Kidney (tissue), 14 donors: ENCODE data around the gene GAB2. TPM values are rescaled to one million over a fixed set of nuclear protein-coding genes. Genes with fewer than 3 reads are reported as not detected.

Experiments
- DNase-seq, 5 donors: peaks; one replicate each; pipeline ENCODE4 v3.0.0-alpha.2; 2013 to 2020
- FAIRE-seq: peaks from 2 replicates; lab custom pipeline; 2012; peaks lifted over from hg19 to GRCh38; lab: Jason Lieb, UNC
- H3K27ac ChIP-seq, 2 donors: one replicate each; pipeline ENCODE4 v1.7.0; 2013; ENCODE audit warnings: low read depth in 2 of 2, low read length in 2 of 2, inconsistent platforms in 1 of 2
- H3K27me3 ChIP-seq: one replicate; pipeline ENCODE4 v1.7.1; 2013; ENCODE audit warnings: low read length, inconsistent platforms; ENCODE audit not compliant: control insufficient read depth, insufficient read depth
- H3K36me3 ChIP-seq, 3 donors: one replicate each; pipeline versions ENCODE4 v1.7.0 to v1.7.1; 2013; ENCODE audit warnings: low read length in 3 of 3, control low read depth in 1 of 3, inconsistent platforms in 1 of 3; ENCODE audit not compliant: insufficient read depth in 3 of 3, control insufficient read depth in 2 of 3
- H3K4me1 ChIP-seq, 3 donors: one replicate each; pipeline versions ENCODE4 v1.7.0 to v1.7.1; 2013; ENCODE audit warnings: low read length in 3 of 3, inconsistent platforms in 1 of 3, low read depth in 1 of 3; ENCODE audit not compliant: control insufficient read depth in 2 of 3, insufficient read depth in 2 of 3
- H3K4me3 ChIP-seq, 3 donors: one replicate each; pipeline versions ENCODE4 v1.7.0 to v1.8.1; 2013; ENCODE audit warnings: low read length in 3 of 3, control low read depth in 1 of 3, inconsistent platforms in 1 of 3
- H3K9ac ChIP-seq, 3 donors: one replicate each; pipeline versions ENCODE4 v1.7.0 to v1.7.1; 2013; ENCODE audit warnings: low read length in 3 of 3, control low read depth in 1 of 3, inconsistent platforms in 1 of 3
- H3K9me3 ChIP-seq, 3 donors: one replicate each; pipeline versions ENCODE4 v1.7.0 to v1.7.1; 2013; ENCODE audit warnings: low read length in 3 of 3, control low read depth in 1 of 3, inconsistent platforms in 1 of 3; ENCODE audit not compliant: control insufficient read depth in 2 of 3, insufficient read depth in 1 of 3
- intact Hi-C: fragments of 100-400 bp; cut with DNase I; formaldehyde crosslinking; loops from one replicate; pipeline ENCODE4 v1.11.1; 2022
- polyA plus RNA-seq: library from polyadenylated mRNA; stranded (reverse); fragments of 350-450 nt; fragmentation: Illumina TruSeq; extraction: RNeasy Lipid Tissue Mini Kit (QIAGEN cat#74804); gene quantifications from one replicate; pipeline ENCODE4 v1.2.3, GENCODE V29; 2014; ENCODE audit warnings: low read depth, low replicate concordance; ENCODE audit not compliant: insufficient read depth
- total RNA-seq: library from RNA; stranded (reverse); fragmentation: NEBNext Ultra II Directional; extraction: Animal tissue kit (Norgen Biotek cat#: 25700); gene quantifications from one replicate; pipeline ENCODE4 v1.2.1, GENCODE V29; 2021
- TF ChIP-seq, protein P1 (sequence below): IDR thresholded peaks from 3 replicates; pipeline ENCODE4 v1.5.1; 2012; ENCODE audit warnings: mild to moderate bottlenecking, moderate library complexity, borderline replicate concordance; ENCODE audit not compliant: insufficient read depth; ENCODE audit errors: extremely low read depth
- donor health status: control.
- donor health status: control.
- donor health status: control.
- donor health status: control.
- donor health status: control.
- donor health status: DM: yes; HTN: yes; CAD: no.
- donor health status: Normal renal cell carcinoma (clear cell type).

GAB2 gene
- total and polyA plus RNA-seq, 2 donors from 2014 or later, result 3.3 to 23.6 TPM

DNA sequence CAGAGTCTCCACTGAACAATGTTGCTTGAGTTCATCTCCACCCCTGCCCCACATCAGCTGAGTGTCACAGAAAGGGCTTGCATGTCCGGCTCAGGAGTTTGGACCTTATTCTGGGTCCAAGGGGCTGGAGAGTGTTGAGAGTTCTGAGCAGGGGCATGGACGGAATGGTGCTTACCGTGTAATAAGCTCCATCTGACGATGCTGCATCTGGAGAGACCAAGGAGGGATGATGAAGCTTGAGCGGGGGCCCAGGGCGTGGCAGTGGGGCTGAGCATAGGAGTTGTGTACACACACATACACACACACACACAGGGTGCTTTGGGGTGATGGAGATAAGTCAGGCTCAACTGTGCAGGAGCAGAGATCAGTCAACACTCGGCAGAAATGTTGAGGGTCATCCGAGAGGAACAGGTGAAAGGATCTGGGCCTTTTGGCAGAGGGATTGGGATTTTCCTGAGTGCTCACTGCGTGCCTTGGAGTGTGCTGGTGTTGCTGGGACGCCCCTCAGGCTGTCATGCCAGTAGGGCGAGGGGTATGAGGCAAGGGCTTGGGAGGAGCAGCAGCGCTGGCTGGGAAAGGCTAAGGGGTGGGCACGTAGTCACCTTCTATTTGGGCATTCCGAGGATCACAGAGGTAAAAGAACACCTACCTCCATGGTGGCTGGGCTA, 226.6 kb downstream of the GAB2 start:
- no peak for FAIRE-seq
- TF ChIP-seq, protein P1, sequence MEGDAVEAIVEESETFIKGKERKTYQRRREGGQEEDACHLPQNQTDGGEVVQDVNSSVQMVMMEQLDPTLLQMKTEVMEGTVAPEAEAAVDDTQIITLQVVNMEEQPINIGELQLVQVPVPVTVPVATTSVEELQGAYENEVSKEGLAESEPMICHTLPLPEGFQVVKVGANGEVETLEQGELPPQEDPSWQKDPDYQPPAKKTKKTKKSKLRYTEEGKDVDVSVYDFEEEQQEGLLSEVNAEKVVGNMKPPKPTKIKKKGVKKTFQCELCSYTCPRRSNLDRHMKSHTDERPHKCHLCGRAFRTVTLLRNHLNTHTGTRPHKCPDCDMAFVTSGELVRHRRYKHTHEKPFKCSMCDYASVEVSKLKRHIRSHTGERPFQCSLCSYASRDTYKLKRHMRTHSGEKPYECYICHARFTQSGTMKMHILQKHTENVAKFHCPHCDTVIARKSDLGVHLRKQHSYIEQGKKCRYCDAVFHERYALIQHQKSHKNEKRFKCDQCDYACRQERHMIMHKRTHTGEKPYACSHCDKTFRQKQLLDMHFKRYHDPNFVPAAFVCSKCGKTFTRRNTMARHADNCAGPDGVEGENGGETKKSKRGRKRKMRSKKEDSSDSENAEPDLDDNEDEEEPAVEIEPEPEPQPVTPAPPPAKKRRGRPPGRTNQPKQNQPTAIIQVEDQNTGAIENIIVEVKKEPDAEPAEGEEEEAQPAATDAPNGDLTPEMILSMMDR, result no peak
- intact Hi-C loops, result no loop called here
- H3K4me3 ChIP-seq, result no peak overlapping the region
- H3K27me3 ChIP-seq, result no peaks in the 10 kb centered on the region
- H3K9ac ChIP-seq, result no peak overlapping the region
- no peaks in the 10 kb centered on the region for H3K9me3 ChIP-seq
- no peak overlapping the region for H3K27ac ChIP-seq
- H3K36me3 ChIP-seq, result no peaks in the 10 kb centered on the region
- no peak for DNase-seq
- H3K4me1 ChIP-seq, result peaks cover 0 to 26% (median 14%) of the 10 kb centered on the region in 3 donors

DNA sequence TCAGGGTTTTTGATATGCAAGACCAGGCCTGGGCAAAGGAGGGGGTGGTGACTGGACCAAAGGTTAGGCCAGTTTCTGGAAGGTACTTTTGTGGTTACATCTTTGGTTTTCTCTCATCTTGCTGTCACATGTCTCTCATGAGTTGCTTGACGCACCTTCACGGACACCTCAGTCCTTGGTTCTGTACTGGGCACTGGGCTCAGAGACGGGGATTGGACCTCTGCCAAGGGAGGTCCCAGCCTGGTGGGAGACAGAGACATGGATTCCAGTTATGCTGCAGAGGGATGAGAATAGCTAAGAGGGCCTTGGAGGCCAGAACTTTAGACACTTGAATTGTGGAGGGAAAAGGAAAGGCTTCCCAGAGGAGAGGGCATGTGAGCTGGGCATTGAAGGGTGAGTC, 227.2 kb downstream of the GAB2 start:
- no peak overlapping the region for H3K4me3 ChIP-seq
- no peak for DNase-seq
- no peaks in the 10 kb centered on the region for H3K9me3 ChIP-seq
- H3K4me1 ChIP-seq, result peaks cover 0 to 26% (median 14%) of the 10 kb centered on the region in 3 donors
- no peak overlapping the region for H3K27ac ChIP-seq
- TF ChIP-seq, protein P1, result no peak
- H3K27me3 ChIP-seq, result no peaks in the 10 kb centered on the region
- H3K36me3 ChIP-seq, result no peaks in the 10 kb centered on the region
- H3K9ac ChIP-seq, result no peak overlapping the region
- intact Hi-C loops, result no loop called here
- FAIRE-seq, result no peak

- intact Hi-C loops, result no loop called here
These were observed 227.8 kb downstream of the GAB2 start for GRCh38 chr11:78189851-78190250.

More at GRCh38 chr11:78189851-78190250, 227.8 kb downstream of the GAB2 start:
- Histone ChIP-seq H3K27me3 (no peaks in the 10 kb centered on the region), H3K36me3 (no peaks in the 10 kb centered on the region), H3K4me1 (peaks cover 0 to 26% (median 14%) of the 10 kb centered on the region in 3 donors), H3K4me3 (peak overlapping the region in 2 of 3 donors; percentile 77 to 93), H3K27ac (peak overlapping the region in 1 of 2 donors; percentile 10), H3K9me3 (no peaks in the 10 kb centered on the region), H3K9ac (peak overlapping the region in 1 of 3 donors; percentile 80)
- FAIRE-seq (no peak), DNase-seq (no peak)
- TF ChIP-seq, protein P1, result no peak
